WTC11 (cell line): ENCODE measurements around the gene HTR4. TPM values are rescaled to one million over a fixed set of nuclear protein-coding genes. Genes with fewer than 3 reads are reported as not detected.

Experiments used
- ATAC-seq: fragments of 200-7000 bp; cut with Tn5 transposase; 2 replicates; pipeline ENCODE4 v1.10.0; 2021; ENCODE audit warnings: mild to moderate bottlenecking, moderate library complexity
- CTCF ChIA-PET: fragments of 300-600 bp; sonication (Branson Sonifier 250); formaldehyde crosslinking; loops from one replicate; lab custom pipeline; 2021; ENCODE audit warnings: antibody characterized with exemption; lab: Charles Lee
- POLR2A ChIA-PET: fragments of 350-600 bp; sonication (Branson Sonifier 250); formaldehyde crosslinking; loops from one replicate; lab custom pipeline; 2021; ENCODE audit warnings: antibody characterized with exemption; lab: Charles Lee
- DNase-seq: peaks from one replicate; pipeline ENCODE4 v3.0.0; 2021; ENCODE audit warnings: low spot score
- H3K27ac Mint-ChIP-seq: 2 replicates; pipeline ENCODE4 v1.8.0; 2021; ENCODE audit warnings: mixed read lengths
- H3K27me3 Mint-ChIP-seq: 2 replicates; pipeline ENCODE4 v1.8.0; 2021; ENCODE audit warnings: low read depth, mild to moderate bottlenecking, moderate library complexity, mixed read lengths
- H3K36me3 Mint-ChIP-seq: 2 replicates; pipeline ENCODE4 v1.8.0; 2021; ENCODE audit warnings: mixed read lengths
- H3K4me1 Mint-ChIP-seq: 2 replicates; pipeline ENCODE4 v1.8.0; 2022; ENCODE audit warnings: mixed read lengths
- H3K4me3 Mint-ChIP-seq: 2 replicates; pipeline ENCODE4 v1.8.0; 2021; ENCODE audit warnings: mild to moderate bottlenecking, moderate library complexity, mixed read lengths
- H3K9me3 Mint-ChIP-seq: 2 replicates; pipeline ENCODE4 v1.8.0; 2021; ENCODE audit warnings: mixed read lengths
- CREB1 ChIP-seq: sonication (generic); formaldehyde crosslinking; IDR thresholded peaks from 2 replicates; pipeline ENCODE4 v1.8.0; 2023; ENCODE audit warnings: mild to moderate bottlenecking, missing genetic modification reagents
- ETV6 ChIP-seq: sonication (generic); formaldehyde crosslinking; IDR thresholded peaks from 2 replicates; pipeline ENCODE4 v1.8.1; 2022; ENCODE audit warnings: mild to moderate bottlenecking, missing genetic modification reagents
- GABPB1 ChIP-seq: sonication (generic); formaldehyde crosslinking; IDR thresholded peaks from 2 replicates; pipeline ENCODE4 v1.8.1; 2023; ENCODE audit warnings: mild to moderate bottlenecking, missing genetic modification reagents
- JUN ChIP-seq: sonication (generic); formaldehyde crosslinking; IDR thresholded peaks from 2 replicates; pipeline ENCODE4 v1.8.0; 2023; ENCODE audit warnings: mild to moderate bottlenecking, missing genetic modification reagents
- MXD4 ChIP-seq: fragments of 250-450 bp; sonication (Bioruptor Pico); IDR thresholded peaks from 2 replicates; pipeline ENCODE4 v1.8.0; 2021; ENCODE audit warnings: mild to moderate bottlenecking, moderate library complexity, borderline replicate concordance
- MYBL2 ChIP-seq: sonication (generic); formaldehyde crosslinking; IDR thresholded peaks from 2 replicates; pipeline ENCODE4 v1.8.1; 2023; ENCODE audit warnings: mild to moderate bottlenecking, moderate library complexity, missing genetic modification reagents
- SMAD4 ChIP-seq: sonication (generic); formaldehyde crosslinking; IDR thresholded peaks from 2 replicates; pipeline ENCODE4 v1.8.0; 2022; ENCODE audit warnings: mild to moderate bottlenecking, missing genetic modification reagents
- ZNF138 ChIP-seq: sonication (generic); formaldehyde crosslinking; conservative IDR thresholded peaks from 2 replicates; pipeline ENCODE4 v1.8.1; 2022; ENCODE audit warnings: mild to moderate bottlenecking, moderate library complexity, missing genetic modification reagents
- ZNF232 ChIP-seq: sonication (generic); formaldehyde crosslinking; IDR thresholded peaks from 2 replicates; pipeline ENCODE4 v1.8.0; 2022; ENCODE audit warnings: mild to moderate bottlenecking, missing genetic modification reagents
- ZNF416 ChIP-seq: fragments of 250-450 bp; sonication (Bioruptor Pico); IDR thresholded peaks from 2 replicates; pipeline ENCODE4 v1.9.0; 2021; ENCODE audit warnings: mild to moderate bottlenecking, inconsistent platforms
- ZNF423 ChIP-seq: fragments of 250-450 bp; sonication (Bioruptor Pico); IDR thresholded peaks from 2 replicates; pipeline ENCODE4 v2.1.2; 2022; ENCODE audit warnings: mild to moderate bottlenecking, moderate library complexity
- ZNF671 ChIP-seq: fragments of 250-450 bp; sonication (Bioruptor Pico); IDR thresholded peaks from 2 replicates; pipeline ENCODE4 v1.8.0; 2021; ENCODE audit warnings: mild to moderate bottlenecking
- total RNA-seq: library from RNA; stranded (reverse); gene quantifications from 3 replicates; pipeline ENCODE4 v1.2.3, GENCODE V29; 2021
- TF ChIP-seq, protein P1 (sequence below): sonication (generic); formaldehyde crosslinking; IDR thresholded peaks from 2 replicates; pipeline ENCODE4 v1.8.0; 2022; ENCODE audit warnings: missing genetic modification reagents
- TF ChIP-seq, protein P2 (sequence below): fragments of 250-450 bp; sonication (Bioruptor Pico); IDR thresholded peaks from 2 replicates; pipeline ENCODE4 v1.9.0; 2021; ENCODE audit warnings: mild to moderate bottlenecking
- TF ChIP-seq, protein P3 (sequence below): fragments of 200-600 bp; IDR thresholded peaks from 2 replicates; pipeline ENCODE4 v1.8.0; 2022; ENCODE audit warnings: antibody characterized with exemption
- TF ChIP-seq, protein P4 (sequence below): sonication (generic); formaldehyde crosslinking; IDR thresholded peaks from 2 replicates; pipeline ENCODE4 v1.8.1; 2023; ENCODE audit warnings: mild to moderate bottlenecking, missing genetic modification reagents, moderate library complexity
- TF ChIP-seq, protein P5 (sequence below): sonication (generic); formaldehyde crosslinking; IDR thresholded peaks from 2 replicates; pipeline ENCODE4 v1.8.1; 2023; ENCODE audit warnings: mild to moderate bottlenecking, missing genetic modification reagents, moderate library complexity
- TF ChIP-seq, protein P6 (sequence below): fragments of 250-450 bp; sonication (Bioruptor Pico); IDR thresholded peaks from 2 replicates; pipeline ENCODE4 v1.8.0; 2021; ENCODE audit warnings: mild to moderate bottlenecking
- TF ChIP-seq, protein P7 (sequence below): sonication (generic); formaldehyde crosslinking; conservative IDR thresholded peaks from 2 replicates; pipeline ENCODE4 v1.8.1; 2023; ENCODE audit warnings: mild to moderate bottlenecking, low read depth, missing genetic modification reagents, moderate library complexity
- TF ChIP-seq, protein P8 (sequence below): fragments of 250-450 bp; sonication (Bioruptor Pico); IDR thresholded peaks from 2 replicates; pipeline ENCODE4 v1.9.0; 2021; ENCODE audit warnings: mild to moderate bottlenecking

The HTR4 gene
- total RNA-seq, 1 experiment from 2014 or later: not detected

DNA sequence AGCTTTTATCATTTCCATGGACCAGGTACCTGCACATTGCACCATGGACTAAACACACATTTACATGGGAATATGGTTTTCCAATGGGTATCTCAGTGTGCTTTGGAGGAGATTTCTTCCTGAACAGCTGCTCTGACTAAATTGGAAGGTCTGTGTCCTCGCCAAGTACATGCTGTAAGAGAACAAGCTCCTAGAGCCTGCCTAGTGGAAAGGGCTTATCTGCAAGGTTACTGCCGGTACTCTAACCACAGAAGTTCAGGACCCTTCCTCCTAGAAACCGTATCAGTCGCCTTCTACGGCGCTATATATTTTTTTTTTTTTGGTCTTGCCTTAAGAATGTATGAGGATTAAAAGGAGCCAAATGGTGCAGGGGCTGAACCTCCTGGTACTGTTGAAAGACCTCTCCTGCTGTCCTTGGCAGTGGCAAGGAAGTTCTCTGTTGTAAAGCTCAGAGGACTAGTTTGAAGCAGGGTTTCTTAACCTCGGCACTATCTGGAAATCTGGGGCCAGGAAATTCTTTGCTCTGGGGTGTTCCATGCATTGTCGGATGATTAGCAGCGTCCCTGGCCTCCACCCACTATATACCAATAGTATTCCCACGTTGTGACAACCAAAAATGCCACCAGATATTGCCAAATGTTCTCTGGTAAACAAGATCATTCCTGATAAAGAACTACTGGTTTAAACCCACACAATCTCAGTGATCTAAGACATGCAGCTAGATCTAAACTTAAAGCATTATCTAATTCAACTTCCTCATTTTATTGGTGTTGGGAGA lies 163.1 kb downstream of the HTR4 start (continued):
- TF ChIP-seq, protein P1, sequence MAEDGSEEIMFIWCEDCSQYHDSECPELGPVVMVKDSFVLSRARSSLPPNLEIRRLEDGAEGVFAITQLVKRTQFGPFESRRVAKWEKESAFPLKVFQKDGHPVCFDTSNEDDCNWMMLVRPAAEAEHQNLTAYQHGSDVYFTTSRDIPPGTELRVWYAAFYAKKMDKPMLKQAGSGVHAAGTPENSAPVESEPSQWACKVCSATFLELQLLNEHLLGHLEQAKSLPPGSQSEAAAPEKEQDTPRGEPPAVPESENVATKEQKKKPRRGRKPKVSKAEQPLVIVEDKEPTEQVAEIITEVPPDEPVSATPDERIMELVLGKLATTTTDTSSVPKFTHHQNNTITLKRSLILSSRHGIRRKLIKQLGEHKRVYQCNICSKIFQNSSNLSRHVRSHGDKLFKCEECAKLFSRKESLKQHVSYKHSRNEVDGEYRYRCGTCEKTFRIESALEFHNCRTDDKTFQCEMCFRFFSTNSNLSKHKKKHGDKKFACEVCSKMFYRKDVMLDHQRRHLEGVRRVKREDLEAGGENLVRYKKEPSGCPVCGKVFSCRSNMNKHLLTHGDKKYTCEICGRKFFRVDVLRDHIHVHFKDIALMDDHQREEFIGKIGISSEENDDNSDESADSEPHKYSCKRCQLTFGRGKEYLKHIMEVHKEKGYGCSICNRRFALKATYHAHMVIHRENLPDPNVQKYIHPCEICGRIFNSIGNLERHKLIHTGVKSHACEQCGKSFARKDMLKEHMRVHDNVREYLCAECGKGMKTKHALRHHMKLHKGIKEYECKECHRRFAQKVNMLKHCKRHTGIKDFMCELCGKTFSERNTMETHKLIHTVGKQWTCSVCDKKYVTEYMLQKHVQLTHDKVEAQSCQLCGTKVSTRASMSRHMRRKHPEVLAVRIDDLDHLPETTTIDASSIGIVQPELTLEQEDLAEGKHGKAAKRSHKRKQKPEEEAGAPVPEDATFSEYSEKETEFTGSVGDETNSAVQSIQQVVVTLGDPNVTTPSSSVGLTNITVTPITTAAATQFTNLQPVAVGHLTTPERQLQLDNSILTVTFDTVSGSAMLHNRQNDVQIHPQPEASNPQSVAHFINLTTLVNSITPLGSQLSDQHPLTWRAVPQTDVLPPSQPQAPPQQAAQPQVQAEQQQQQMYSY (CRISPR knock-in tag): no peak
- TF ChIP-seq, protein P2, sequence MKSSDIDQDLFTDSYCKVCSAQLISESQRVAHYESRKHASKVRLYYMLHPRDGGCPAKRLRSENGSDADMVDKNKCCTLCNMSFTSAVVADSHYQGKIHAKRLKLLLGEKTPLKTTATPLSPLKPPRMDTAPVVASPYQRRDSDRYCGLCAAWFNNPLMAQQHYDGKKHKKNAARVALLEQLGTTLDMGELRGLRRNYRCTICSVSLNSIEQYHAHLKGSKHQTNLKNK (CRISPR knock-in tag): no peak
- TF ChIP-seq, protein P3, sequence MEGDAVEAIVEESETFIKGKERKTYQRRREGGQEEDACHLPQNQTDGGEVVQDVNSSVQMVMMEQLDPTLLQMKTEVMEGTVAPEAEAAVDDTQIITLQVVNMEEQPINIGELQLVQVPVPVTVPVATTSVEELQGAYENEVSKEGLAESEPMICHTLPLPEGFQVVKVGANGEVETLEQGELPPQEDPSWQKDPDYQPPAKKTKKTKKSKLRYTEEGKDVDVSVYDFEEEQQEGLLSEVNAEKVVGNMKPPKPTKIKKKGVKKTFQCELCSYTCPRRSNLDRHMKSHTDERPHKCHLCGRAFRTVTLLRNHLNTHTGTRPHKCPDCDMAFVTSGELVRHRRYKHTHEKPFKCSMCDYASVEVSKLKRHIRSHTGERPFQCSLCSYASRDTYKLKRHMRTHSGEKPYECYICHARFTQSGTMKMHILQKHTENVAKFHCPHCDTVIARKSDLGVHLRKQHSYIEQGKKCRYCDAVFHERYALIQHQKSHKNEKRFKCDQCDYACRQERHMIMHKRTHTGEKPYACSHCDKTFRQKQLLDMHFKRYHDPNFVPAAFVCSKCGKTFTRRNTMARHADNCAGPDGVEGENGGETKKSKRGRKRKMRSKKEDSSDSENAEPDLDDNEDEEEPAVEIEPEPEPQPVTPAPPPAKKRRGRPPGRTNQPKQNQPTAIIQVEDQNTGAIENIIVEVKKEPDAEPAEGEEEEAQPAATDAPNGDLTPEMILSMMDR: no peak
- TF ChIP-seq, protein P4, sequence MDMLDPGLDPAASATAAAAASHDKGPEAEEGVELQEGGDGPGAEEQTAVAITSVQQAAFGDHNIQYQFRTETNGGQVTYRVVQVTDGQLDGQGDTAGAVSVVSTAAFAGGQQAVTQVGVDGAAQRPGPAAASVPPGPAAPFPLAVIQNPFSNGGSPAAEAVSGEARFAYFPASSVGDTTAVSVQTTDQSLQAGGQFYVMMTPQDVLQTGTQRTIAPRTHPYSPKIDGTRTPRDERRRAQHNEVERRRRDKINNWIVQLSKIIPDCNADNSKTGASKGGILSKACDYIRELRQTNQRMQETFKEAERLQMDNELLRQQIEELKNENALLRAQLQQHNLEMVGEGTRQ: no peak

DNA sequence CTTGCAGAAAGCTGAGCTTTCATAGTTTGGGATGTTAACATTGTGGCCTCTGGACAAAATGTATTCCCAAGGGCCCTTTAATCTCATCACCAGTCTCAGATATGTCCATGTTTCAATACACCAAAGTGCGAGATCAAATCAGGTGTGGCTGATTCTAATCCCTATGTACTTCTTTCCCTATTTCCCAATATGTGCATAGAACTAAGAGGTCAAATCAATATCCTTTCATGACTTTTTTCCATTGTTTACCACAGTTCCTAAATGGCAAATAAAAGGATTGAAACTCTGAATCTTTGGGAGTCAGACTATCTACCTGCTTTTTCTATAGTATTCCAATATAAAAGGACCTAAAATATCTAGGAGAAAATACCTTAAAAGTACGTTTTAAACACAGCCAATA lies 165.6 kb downstream of the HTR4 start:
- ATAC-seq (no peak), DNase-seq (no peak)
- Mint-ChIP-seq H3K4me3 (no peak overlapping the region), H3K4me1 (peaks cover 4% of the 10 kb centered on the region), H3K27me3 (peaks cover 52% of the 10 kb centered on the region), H3K36me3 (no peaks in the 10 kb centered on the region), H3K9me3 (no peaks in the 10 kb centered on the region), H3K27ac (no peak overlapping the region)
- TF ChIP-seq MXD4: no peak
- TF ChIP-seq, protein P5, sequence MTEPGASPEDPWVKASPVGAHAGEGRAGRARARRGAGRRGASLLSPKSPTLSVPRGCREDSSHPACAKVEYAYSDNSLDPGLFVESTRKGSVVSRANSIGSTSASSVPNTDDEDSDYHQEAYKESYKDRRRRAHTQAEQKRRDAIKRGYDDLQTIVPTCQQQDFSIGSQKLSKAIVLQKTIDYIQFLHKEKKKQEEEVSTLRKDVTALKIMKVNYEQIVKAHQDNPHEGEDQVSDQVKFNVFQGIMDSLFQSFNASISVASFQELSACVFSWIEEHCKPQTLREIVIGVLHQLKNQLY: no peak
- TF ChIP-seq, protein P4: no peak
- no peak for TF ChIP-seq MYBL2 (CRISPR knock-in tag)
- TF ChIP-seq ZNF416 (CRISPR knock-in tag): no peak
- TF ChIP-seq ZNF671: no peak
- TF ChIP-seq, protein P6, sequence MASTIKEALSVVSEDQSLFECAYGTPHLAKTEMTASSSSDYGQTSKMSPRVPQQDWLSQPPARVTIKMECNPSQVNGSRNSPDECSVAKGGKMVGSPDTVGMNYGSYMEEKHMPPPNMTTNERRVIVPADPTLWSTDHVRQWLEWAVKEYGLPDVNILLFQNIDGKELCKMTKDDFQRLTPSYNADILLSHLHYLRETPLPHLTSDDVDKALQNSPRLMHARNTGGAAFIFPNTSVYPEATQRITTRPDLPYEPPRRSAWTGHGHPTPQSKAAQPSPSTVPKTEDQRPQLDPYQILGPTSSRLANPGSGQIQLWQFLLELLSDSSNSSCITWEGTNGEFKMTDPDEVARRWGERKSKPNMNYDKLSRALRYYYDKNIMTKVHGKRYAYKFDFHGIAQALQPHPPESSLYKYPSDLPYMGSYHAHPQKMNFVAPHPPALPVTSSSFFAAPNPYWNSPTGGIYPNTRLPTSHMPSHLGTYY: no peak
- no peak for TF ChIP-seq ZNF232 (CRISPR knock-in tag)
- no peak for TF ChIP-seq ZNF423 (CRISPR knock-in tag)
- no peak for TF ChIP-seq ETV6 (CRISPR knock-in tag)
- no peak for TF ChIP-seq ZNF138 (CRISPR knock-in tag)
- no peak for TF ChIP-seq SMAD4 (CRISPR knock-in tag)
- TF ChIP-seq, protein P7, sequence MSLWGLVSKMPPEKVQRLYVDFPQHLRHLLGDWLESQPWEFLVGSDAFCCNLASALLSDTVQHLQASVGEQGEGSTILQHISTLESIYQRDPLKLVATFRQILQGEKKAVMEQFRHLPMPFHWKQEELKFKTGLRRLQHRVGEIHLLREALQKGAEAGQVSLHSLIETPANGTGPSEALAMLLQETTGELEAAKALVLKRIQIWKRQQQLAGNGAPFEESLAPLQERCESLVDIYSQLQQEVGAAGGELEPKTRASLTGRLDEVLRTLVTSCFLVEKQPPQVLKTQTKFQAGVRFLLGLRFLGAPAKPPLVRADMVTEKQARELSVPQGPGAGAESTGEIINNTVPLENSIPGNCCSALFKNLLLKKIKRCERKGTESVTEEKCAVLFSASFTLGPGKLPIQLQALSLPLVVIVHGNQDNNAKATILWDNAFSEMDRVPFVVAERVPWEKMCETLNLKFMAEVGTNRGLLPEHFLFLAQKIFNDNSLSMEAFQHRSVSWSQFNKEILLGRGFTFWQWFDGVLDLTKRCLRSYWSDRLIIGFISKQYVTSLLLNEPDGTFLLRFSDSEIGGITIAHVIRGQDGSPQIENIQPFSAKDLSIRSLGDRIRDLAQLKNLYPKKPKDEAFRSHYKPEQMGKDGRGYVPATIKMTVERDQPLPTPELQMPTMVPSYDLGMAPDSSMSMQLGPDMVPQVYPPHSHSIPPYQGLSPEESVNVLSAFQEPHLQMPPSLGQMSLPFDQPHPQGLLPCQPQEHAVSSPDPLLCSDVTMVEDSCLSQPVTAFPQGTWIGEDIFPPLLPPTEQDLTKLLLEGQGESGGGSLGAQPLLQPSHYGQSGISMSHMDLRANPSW (CRISPR knock-in tag): no peak
- TF ChIP-seq GABPB1 (CRISPR knock-in tag): no peak
- TF ChIP-seq CREB1 (CRISPR knock-in tag): no peak
- no peak for TF ChIP-seq JUN (CRISPR knock-in tag)
- TF ChIP-seq, protein P8, sequence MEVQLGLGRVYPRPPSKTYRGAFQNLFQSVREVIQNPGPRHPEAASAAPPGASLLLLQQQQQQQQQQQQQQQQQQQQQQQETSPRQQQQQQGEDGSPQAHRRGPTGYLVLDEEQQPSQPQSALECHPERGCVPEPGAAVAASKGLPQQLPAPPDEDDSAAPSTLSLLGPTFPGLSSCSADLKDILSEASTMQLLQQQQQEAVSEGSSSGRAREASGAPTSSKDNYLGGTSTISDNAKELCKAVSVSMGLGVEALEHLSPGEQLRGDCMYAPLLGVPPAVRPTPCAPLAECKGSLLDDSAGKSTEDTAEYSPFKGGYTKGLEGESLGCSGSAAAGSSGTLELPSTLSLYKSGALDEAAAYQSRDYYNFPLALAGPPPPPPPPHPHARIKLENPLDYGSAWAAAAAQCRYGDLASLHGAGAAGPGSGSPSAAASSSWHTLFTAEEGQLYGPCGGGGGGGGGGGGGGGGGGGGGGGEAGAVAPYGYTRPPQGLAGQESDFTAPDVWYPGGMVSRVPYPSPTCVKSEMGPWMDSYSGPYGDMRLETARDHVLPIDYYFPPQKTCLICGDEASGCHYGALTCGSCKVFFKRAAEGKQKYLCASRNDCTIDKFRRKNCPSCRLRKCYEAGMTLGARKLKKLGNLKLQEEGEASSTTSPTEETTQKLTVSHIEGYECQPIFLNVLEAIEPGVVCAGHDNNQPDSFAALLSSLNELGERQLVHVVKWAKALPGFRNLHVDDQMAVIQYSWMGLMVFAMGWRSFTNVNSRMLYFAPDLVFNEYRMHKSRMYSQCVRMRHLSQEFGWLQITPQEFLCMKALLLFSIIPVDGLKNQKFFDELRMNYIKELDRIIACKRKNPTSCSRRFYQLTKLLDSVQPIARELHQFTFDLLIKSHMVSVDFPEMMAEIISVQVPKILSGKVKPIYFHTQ (CRISPR knock-in tag): no peak
- ChIA-PET POLR2A (no interaction called here), CTCF (interaction anchor here (1.4 kb wide), 1 partner anchor 242 kb away, joined by 4 read pairs; no protein-coding TSS in a partner anchor)
